GM23248 (cell line): Measurements from ENCODE around the gene RBMS1.

Experiments used
- EZH2 ChIP-seq: fragments of 200-600 bp; sonication (generic); IDR thresholded peaks from 2 replicates; pipeline ENCODE4 v1.6.1; 2018; ENCODE audit warnings: antibody characterized with exemption, mild to moderate bottlenecking; ENCODE audit not compliant: insufficient read depth, poor library complexity, severe bottlenecking
- EZH2phosphoT487 ChIP-seq: fragments of 200-600 bp; sonication (generic); IDR thresholded peaks from 2 replicates; pipeline ENCODE4 v1.6.1; 2018; ENCODE audit warnings: antibody characterized with exemption, moderate library complexity, mild to moderate bottlenecking, low read depth; ENCODE audit not compliant: insufficient read depth

GRCh38 chr2:160402997-160403979 lies 90.3 kb downstream of the RBMS1 start:
- TF ChIP-seq EZH2 (no peak), EZH2phosphoT487 (no peak)
